WTC11 (cell line): ENCODE results near the gene GBA2. TPM values are rescaled to one million over a fixed set of nuclear protein-coding genes. Genes with fewer than 3 reads are reported as not detected.

Experiments used
- ATAC-seq: fragments of 200-7000 bp; cut with Tn5 transposase; 2 replicates; pipeline ENCODE4 v1.10.0; 2021; ENCODE audit warnings: mild to moderate bottlenecking, moderate library complexity
- CTCF ChIA-PET: fragments of 300-600 bp; sonication (Branson Sonifier 250); formaldehyde crosslinking; loops from one replicate; lab custom pipeline; 2021; ENCODE audit warnings: antibody characterized with exemption; lab: Charles Lee
- POLR2A ChIA-PET: fragments of 350-600 bp; sonication (Branson Sonifier 250); formaldehyde crosslinking; loops from one replicate; lab custom pipeline; 2021; ENCODE audit warnings: antibody characterized with exemption; lab: Charles Lee
- DNase-seq: peaks from one replicate; pipeline ENCODE4 v3.0.0; 2021; ENCODE audit warnings: low spot score
- H3K27ac Mint-ChIP-seq: 2 replicates; pipeline ENCODE4 v1.8.0; 2021; ENCODE audit warnings: mixed read lengths
- H3K27me3 Mint-ChIP-seq: 2 replicates; pipeline ENCODE4 v1.8.0; 2021; ENCODE audit warnings: low read depth, mild to moderate bottlenecking, moderate library complexity, mixed read lengths
- H3K36me3 Mint-ChIP-seq: 2 replicates; pipeline ENCODE4 v1.8.0; 2021; ENCODE audit warnings: mixed read lengths
- H3K4me1 Mint-ChIP-seq: 2 replicates; pipeline ENCODE4 v1.8.0; 2022; ENCODE audit warnings: mixed read lengths
- H3K4me3 Mint-ChIP-seq: 2 replicates; pipeline ENCODE4 v1.8.0; 2021; ENCODE audit warnings: mild to moderate bottlenecking, moderate library complexity, mixed read lengths
- H3K9me3 Mint-ChIP-seq: 2 replicates; pipeline ENCODE4 v1.8.0; 2021; ENCODE audit warnings: mixed read lengths
- CBFB ChIP-seq: sonication (generic); formaldehyde crosslinking; IDR thresholded peaks from 2 replicates; pipeline ENCODE4 v1.8.1; 2022; ENCODE audit warnings: mild to moderate bottlenecking, low read depth, missing genetic modification reagents
- ETV6 ChIP-seq: sonication (generic); formaldehyde crosslinking; IDR thresholded peaks from 2 replicates; pipeline ENCODE4 v1.8.1; 2022; ENCODE audit warnings: mild to moderate bottlenecking, missing genetic modification reagents
- FOXK1 ChIP-seq: sonication (generic); formaldehyde crosslinking; IDR thresholded peaks from 2 replicates; pipeline ENCODE4 v1.8.0; 2022; ENCODE audit warnings: mild to moderate bottlenecking, moderate library complexity, missing genetic modification reagents
- FOXP1 ChIP-seq: sonication (generic); formaldehyde crosslinking; IDR thresholded peaks from 2 replicates; pipeline ENCODE4 v1.8.0; 2022; ENCODE audit warnings: missing genetic modification reagents, mild to moderate bottlenecking, moderate library complexity, borderline replicate concordance
- IRF2 ChIP-seq: sonication (generic); formaldehyde crosslinking; IDR thresholded peaks from 2 replicates; pipeline ENCODE4 v1.8.0; 2022; ENCODE audit warnings: low read depth, missing genetic modification reagents, borderline replicate concordance
- JAZF1 ChIP-seq: fragments of 250-450 bp; sonication (Bioruptor Pico); IDR thresholded peaks from 2 replicates; pipeline ENCODE4 v1.9.0; 2021; ENCODE audit warnings: moderate library complexity, mild to moderate bottlenecking, inconsistent platforms
- MXD4 ChIP-seq: fragments of 250-450 bp; sonication (Bioruptor Pico); IDR thresholded peaks from 2 replicates; pipeline ENCODE4 v1.8.0; 2021; ENCODE audit warnings: mild to moderate bottlenecking, moderate library complexity, borderline replicate concordance
- NR2C2 ChIP-seq: sonication (generic); formaldehyde crosslinking; IDR thresholded peaks from 2 replicates; pipeline ENCODE4 v1.8.0; 2022; ENCODE audit warnings: mild to moderate bottlenecking, missing genetic modification reagents
- TEAD4 ChIP-seq: sonication (generic); formaldehyde crosslinking; IDR thresholded peaks from 2 replicates; pipeline ENCODE4 v1.8.0; 2022; ENCODE audit warnings: mild to moderate bottlenecking, missing genetic modification reagents
- TP53 ChIP-seq: sonication (generic); formaldehyde crosslinking; IDR thresholded peaks from 2 replicates; pipeline ENCODE4 v1.8.1; 2023; ENCODE audit warnings: mild to moderate bottlenecking, missing genetic modification reagents
- total RNA-seq: library from RNA; stranded (reverse); gene quantifications from 3 replicates; pipeline ENCODE4 v1.2.3, GENCODE V29; 2021
- TF ChIP-seq, protein P1 (sequence below): sonication (generic); formaldehyde crosslinking; IDR thresholded peaks from 2 replicates; pipeline ENCODE4 v1.8.1; 2023; ENCODE audit warnings: mild to moderate bottlenecking, missing genetic modification reagents, moderate library complexity
- TF ChIP-seq, protein P2 (sequence below): sonication (generic); formaldehyde crosslinking; IDR thresholded peaks from 2 replicates; pipeline ENCODE4 v1.8.1; 2023; ENCODE audit warnings: mild to moderate bottlenecking, missing genetic modification reagents, borderline replicate concordance
- TF ChIP-seq, protein P3 (sequence below): sonication (generic); formaldehyde crosslinking; IDR thresholded peaks from 2 replicates; pipeline ENCODE4 v1.8.1; 2023; ENCODE audit warnings: mild to moderate bottlenecking, missing genetic modification reagents, moderate library complexity
- TF ChIP-seq, protein P4 (sequence below): fragments of 200-600 bp; IDR thresholded peaks from 2 replicates; pipeline ENCODE4 v1.8.0; 2022; ENCODE audit warnings: antibody characterized with exemption
- TF ChIP-seq, protein P5 (sequence below): sonication (generic); formaldehyde crosslinking; IDR thresholded peaks from 2 replicates; pipeline ENCODE4 v1.8.0; 2022; ENCODE audit warnings: mild to moderate bottlenecking, missing genetic modification reagents
- TF ChIP-seq, protein P6 (sequence below): fragments of 250-450 bp; sonication (Bioruptor Pico); IDR thresholded peaks from 2 replicates; pipeline ENCODE4 v1.9.0; 2021; ENCODE audit warnings: mild to moderate bottlenecking, borderline replicate concordance
- TF ChIP-seq, protein P7 (sequence below): fragments of 250-450 bp; sonication (Bioruptor Pico); conservative IDR thresholded peaks from 2 replicates; pipeline ENCODE4 v1.9.0; 2021; ENCODE audit warnings: mild to moderate bottlenecking

The GBA2 gene
- total RNA-seq, 1 experiment from 2014 or later, result 104 TPM

DNA sequence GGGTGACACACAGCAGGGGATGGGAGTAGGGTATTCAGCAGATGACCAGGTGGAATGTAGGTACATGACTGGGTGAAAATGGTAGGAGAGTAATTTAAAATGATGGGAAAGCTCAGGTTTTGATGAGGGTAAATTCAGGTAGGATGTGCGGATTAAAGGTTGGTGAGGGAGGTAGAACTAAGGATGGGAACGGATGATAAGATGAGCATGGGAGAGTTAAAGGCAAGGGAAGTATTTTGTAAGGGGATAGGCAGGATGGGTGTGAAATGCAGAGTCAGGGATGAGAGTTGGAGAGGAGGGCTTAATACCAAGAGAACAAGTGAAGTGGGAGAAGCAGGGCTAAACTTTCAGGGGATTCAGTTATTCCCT is 18.6 kb downstream of the GBA2 start (continued):
- TF ChIP-seq ETV6 (no peak), IRF2 (CRISPR knock-in tag) (no peak), FOXK1 (CRISPR knock-in tag) (no peak), TP53 (no peak), TEAD4 (CRISPR knock-in tag) (no peak), MXD4 (CRISPR knock-in tag) (no peak)
- TF ChIP-seq, protein P1, sequence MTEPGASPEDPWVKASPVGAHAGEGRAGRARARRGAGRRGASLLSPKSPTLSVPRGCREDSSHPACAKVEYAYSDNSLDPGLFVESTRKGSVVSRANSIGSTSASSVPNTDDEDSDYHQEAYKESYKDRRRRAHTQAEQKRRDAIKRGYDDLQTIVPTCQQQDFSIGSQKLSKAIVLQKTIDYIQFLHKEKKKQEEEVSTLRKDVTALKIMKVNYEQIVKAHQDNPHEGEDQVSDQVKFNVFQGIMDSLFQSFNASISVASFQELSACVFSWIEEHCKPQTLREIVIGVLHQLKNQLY (CRISPR knock-in tag), result no peak
- TF ChIP-seq, protein P2, sequence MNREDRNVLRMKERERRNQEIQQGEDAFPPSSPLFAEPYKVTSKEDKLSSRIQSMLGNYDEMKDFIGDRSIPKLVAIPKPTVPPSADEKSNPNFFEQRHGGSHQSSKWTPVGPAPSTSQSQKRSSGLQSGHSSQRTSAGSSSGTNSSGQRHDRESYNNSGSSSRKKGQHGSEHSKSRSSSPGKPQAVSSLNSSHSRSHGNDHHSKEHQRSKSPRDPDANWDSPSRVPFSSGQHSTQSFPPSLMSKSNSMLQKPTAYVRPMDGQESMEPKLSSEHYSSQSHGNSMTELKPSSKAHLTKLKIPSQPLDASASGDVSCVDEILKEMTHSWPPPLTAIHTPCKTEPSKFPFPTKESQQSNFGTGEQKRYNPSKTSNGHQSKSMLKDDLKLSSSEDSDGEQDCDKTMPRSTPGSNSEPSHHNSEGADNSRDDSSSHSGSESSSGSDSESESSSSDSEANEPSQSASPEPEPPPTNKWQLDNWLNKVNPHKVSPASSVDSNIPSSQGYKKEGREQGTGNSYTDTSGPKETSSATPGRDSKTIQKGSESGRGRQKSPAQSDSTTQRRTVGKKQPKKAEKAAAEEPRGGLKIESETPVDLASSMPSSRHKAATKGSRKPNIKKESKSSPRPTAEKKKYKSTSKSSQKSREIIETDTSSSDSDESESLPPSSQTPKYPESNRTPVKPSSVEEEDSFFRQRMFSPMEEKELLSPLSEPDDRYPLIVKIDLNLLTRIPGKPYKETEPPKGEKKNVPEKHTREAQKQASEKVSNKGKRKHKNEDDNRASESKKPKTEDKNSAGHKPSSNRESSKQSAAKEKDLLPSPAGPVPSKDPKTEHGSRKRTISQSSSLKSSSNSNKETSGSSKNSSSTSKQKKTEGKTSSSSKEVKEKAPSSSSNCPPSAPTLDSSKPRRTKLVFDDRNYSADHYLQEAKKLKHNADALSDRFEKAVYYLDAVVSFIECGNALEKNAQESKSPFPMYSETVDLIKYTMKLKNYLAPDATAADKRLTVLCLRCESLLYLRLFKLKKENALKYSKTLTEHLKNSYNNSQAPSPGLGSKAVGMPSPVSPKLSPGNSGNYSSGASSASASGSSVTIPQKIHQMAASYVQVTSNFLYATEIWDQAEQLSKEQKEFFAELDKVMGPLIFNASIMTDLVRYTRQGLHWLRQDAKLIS (CRISPR knock-in tag), result no peak
- TF ChIP-seq, protein P3, sequence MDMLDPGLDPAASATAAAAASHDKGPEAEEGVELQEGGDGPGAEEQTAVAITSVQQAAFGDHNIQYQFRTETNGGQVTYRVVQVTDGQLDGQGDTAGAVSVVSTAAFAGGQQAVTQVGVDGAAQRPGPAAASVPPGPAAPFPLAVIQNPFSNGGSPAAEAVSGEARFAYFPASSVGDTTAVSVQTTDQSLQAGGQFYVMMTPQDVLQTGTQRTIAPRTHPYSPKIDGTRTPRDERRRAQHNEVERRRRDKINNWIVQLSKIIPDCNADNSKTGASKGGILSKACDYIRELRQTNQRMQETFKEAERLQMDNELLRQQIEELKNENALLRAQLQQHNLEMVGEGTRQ (CRISPR knock-in tag), result no peak

DNA sequence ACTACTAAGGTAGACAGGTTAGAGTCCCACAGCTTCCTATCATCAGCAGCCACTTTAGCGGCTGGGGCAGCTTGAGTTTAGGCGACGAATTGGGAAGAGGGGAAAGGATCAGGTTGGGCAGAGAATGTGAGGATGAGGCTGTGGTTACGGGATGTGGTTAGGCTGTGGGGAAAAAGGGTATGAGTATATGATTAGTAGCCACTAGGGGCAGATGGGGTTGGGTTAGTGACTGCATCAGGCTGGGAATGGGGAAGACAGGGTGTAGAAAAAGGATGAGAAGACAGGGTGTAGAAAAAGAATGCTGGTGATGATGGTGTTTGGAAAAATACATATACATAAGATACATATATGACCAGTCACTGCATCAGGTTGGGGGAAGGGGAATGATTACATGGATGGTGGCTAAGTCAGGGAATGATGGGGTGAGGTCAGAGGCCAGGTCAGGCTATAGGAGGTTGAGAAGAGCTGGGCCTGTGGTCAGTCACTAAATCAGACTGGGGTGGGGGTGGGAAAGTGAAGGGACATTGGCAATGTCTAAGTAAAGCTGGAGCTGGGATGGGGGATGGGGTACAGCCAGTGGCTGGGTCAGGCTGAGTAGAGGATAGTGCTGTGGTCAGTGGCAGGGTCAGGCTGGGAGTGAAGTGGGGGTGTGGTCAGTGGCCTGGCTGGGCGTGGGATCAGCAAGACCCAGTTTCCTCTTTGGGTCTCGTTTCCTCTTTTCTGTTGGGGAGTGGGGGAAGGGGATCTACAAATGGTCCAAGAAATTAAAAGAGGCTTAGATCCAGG is 19.1 kb downstream of the GBA2 start:
- CTCF ChIA-PET, result interaction anchor here (0.6 to 8.3 kb wide), 22 partner anchors 10 to 736 kb away, joined by 3 to 103 read pairs (median 9); partner anchors contain the start of genes ARHGEF39, CCDC107, GBA2 and HINT2
- peak overlapping the region; percentile 90 for H3K4me3 Mint-ChIP-seq
- no peaks in the 10 kb centered on the region for H3K9me3 Mint-ChIP-seq
- TF ChIP-seq FOXP1 (CRISPR knock-in tag), result no peak
- TF ChIP-seq NR2C2 (CRISPR knock-in tag), result no peak
- DNase-seq (peak; percentile 28), ATAC-seq (peak; percentile 29)
- H3K27me3 Mint-ChIP-seq, result no peaks in the 10 kb centered on the region
- H3K36me3 Mint-ChIP-seq, result peaks cover 8% of the 10 kb centered on the region
- H3K27ac Mint-ChIP-seq, result no peak overlapping the region
- POLR2A ChIA-PET, result interaction anchor here (0.5 to 2.6 kb wide), 4 partner anchors 11 to 148 kb away, joined by 3 to 14 read pairs (median 4); partner anchors contain the start of gene TPM2
- H3K4me1 Mint-ChIP-seq, result peaks cover 14% of the 10 kb centered on the region

DNA sequence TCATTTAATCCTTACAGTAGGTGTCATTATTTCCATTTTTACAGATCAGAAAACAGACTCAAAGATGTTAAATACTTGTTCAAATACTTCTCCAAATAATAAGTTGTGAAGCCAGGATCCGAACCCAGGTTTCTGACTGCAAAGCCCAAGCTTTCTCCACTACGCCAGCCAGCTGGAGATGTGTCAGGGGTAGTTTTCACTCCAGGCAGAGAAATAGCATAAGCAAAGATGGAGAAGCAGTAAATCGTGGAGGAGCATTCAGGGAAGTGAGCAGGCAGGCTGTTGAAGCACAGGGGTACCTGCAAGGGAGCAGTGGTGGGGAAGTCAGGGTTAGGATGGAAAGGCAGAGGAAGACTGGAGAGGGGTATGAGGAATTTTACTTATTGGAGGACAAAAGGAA is 19.9 kb downstream of the GBA2 start:
- peaks cover 14% of the 10 kb centered on the region for H3K36me3 Mint-ChIP-seq
- ATAC-seq (no peak), DNase-seq (no peak)
- no peaks in the 10 kb centered on the region for H3K27me3 Mint-ChIP-seq
- H3K4me3 Mint-ChIP-seq, result no peak overlapping the region
- ChIA-PET POLR2A (interaction anchor here (2.6 kb wide), 1 partner anchor 39 kb away, joined by 14 read pairs; the partner anchor contains the start of gene TPM2), CTCF (interaction anchor here (0.6 to 8.3 kb wide), 13 partner anchors 9 to 216 kb away, joined by 3 to 103 read pairs (median 11); partner anchors contain the start of genes GBA2, HINT2, RGP1 and TPM2)
- peaks cover 14% of the 10 kb centered on the region for H3K4me1 Mint-ChIP-seq
- H3K9me3 Mint-ChIP-seq, result no peaks in the 10 kb centered on the region
- no peak overlapping the region for H3K27ac Mint-ChIP-seq
- TF ChIP-seq CBFB (CRISPR knock-in tag) (no peak), NR2C2 (CRISPR knock-in tag) (no peak), MXD4 (CRISPR knock-in tag) (no peak), JAZF1 (no peak)
- TF ChIP-seq, protein P4, sequence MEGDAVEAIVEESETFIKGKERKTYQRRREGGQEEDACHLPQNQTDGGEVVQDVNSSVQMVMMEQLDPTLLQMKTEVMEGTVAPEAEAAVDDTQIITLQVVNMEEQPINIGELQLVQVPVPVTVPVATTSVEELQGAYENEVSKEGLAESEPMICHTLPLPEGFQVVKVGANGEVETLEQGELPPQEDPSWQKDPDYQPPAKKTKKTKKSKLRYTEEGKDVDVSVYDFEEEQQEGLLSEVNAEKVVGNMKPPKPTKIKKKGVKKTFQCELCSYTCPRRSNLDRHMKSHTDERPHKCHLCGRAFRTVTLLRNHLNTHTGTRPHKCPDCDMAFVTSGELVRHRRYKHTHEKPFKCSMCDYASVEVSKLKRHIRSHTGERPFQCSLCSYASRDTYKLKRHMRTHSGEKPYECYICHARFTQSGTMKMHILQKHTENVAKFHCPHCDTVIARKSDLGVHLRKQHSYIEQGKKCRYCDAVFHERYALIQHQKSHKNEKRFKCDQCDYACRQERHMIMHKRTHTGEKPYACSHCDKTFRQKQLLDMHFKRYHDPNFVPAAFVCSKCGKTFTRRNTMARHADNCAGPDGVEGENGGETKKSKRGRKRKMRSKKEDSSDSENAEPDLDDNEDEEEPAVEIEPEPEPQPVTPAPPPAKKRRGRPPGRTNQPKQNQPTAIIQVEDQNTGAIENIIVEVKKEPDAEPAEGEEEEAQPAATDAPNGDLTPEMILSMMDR, result no peak
- TF ChIP-seq, protein P5, sequence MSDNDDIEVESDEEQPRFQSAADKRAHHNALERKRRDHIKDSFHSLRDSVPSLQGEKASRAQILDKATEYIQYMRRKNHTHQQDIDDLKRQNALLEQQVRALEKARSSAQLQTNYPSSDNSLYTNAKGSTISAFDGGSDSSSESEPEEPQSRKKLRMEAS (CRISPR knock-in tag), result no peak
- TF ChIP-seq, protein P6, sequence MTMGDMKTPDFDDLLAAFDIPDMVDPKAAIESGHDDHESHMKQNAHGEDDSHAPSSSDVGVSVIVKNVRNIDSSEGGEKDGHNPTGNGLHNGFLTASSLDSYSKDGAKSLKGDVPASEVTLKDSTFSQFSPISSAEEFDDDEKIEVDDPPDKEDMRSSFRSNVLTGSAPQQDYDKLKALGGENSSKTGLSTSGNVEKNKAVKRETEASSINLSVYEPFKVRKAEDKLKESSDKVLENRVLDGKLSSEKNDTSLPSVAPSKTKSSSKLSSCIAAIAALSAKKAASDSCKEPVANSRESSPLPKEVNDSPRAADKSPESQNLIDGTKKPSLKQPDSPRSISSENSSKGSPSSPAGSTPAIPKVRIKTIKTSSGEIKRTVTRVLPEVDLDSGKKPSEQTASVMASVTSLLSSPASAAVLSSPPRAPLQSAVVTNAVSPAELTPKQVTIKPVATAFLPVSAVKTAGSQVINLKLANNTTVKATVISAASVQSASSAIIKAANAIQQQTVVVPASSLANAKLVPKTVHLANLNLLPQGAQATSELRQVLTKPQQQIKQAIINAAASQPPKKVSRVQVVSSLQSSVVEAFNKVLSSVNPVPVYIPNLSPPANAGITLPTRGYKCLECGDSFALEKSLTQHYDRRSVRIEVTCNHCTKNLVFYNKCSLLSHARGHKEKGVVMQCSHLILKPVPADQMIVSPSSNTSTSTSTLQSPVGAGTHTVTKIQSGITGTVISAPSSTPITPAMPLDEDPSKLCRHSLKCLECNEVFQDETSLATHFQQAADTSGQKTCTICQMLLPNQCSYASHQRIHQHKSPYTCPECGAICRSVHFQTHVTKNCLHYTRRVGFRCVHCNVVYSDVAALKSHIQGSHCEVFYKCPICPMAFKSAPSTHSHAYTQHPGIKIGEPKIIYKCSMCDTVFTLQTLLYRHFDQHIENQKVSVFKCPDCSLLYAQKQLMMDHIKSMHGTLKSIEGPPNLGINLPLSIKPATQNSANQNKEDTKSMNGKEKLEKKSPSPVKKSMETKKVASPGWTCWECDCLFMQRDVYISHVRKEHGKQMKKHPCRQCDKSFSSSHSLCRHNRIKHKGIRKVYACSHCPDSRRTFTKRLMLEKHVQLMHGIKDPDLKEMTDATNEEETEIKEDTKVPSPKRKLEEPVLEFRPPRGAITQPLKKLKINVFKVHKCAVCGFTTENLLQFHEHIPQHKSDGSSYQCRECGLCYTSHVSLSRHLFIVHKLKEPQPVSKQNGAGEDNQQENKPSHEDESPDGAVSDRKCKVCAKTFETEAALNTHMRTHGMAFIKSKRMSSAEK, result no peak
- TF ChIP-seq, protein P7, sequence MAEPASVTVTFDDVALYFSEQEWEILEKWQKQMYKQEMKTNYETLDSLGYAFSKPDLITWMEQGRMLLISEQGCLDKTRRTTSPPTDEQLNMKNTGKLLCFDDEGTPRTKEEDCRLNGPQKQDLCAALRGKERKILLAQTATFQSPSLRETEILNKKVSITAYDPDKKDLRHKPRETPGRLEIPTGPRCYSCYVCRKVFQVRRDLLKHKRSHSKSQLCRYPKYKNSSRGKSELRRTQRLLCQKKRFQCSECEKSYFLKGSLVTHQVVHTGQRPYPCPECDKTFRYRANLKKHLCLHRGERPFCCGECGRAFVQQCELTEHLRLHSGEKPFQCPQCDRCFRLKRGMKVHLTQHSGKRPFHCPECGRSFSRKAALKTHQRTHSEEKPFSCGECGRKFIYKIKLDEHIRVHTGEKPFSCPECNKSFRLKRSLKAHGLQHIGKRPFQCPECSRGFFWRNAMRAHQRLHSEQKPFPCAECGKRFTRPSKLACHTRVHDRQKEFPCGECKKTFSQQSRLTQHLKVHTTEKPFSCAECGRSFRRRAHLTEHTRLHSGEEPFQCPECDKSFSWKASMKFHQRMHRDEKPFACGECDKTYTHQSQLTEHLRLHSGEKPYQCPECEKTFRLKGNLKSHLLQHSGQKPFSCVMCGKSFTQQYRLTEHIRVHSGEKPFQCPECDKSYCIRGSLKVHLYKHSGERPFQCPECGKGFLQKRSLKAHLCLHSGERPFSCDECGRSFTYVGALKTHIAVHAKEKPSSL (CRISPR knock-in tag), result no peak
